Measurements from ENCODE around the gene PACRG.

The PACRG gene

DNA sequence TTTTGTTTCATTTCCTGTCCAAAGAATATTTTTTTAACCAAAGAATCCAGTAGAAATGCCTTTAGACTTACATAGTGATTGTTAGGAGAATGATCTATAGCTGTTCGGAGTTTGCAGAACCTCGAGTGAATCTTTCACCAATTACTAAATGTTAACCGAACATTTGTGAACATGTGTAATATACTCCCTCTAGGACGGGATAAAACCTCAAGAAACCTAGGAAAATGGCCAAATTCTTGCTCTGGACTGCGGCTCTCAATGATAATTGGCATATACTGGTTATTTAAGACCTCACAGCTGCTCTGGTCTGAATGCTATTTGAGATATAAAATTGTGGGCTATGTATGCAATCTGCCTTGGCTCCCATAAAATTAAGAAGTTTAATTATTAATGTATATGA lies 137.1 kb downstream of the PACRG start:
- DNase-seq (ENCODE audit: low spot score): no peak

DNA sequence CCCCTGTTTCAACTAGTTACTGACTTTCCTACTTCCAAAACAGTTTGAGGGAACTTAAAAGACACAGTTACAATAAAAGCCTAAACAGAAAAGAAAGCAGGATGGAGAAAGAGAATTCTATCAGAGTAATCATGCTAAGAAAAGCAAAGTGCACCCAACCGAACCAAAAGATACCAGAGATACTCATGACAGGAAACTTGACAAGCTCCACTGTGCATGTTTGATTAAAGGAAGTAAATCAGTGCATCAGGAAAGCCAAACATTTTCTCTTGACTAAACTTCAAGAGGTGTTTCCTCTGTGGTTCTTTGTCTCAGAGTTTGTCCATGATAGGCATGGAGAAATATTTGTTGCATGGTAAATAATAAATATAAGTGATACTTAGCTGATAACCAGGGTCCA lies 138.9 kb downstream of the PACRG start:
- no peak for DNase-seq (ENCODE audit: low spot score)

DNA sequence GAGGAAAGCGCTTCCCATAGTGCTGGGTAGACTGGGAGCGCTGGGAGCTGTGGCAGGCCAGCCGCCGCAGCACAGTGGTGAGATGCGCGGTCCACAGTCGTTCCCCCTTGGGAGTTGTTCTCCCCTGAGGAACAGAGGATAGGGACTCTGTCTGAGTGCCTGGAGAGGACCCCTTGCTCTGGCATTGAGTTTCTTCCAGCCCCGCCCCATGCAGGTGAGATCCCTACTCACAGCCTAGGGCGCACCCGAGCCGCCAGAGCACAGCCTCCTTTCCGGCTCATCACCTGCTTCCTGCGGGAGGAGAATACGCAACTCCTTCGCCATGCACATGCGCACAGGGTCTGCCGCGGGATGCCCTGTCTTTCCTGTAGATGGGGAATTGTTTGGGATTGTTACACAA lies 140.6 kb downstream of the PACRG start:
- DNase-seq (ENCODE audit: low spot score): no peak

DNA sequence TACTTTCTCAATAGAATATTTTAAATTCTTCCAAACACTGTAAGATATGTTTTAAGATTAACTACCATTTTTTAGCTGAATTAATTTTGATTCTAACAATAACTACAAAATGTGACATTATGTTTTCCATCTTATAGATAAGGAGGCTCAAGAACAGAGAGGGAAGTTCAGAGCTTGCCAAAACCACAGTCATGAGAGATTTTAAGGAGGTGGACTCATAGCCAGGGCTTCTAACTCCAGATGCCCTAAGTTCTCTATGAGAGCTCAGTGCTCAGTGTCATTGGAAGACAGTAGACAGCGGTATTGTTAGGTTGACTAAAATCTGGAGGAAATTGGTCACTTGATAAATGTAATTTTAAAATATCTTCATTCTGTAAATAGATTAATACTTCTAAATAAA lies 144.2 kb downstream of the PACRG start:
- no peak for DNase-seq (ENCODE audit: low spot score)

DNA sequence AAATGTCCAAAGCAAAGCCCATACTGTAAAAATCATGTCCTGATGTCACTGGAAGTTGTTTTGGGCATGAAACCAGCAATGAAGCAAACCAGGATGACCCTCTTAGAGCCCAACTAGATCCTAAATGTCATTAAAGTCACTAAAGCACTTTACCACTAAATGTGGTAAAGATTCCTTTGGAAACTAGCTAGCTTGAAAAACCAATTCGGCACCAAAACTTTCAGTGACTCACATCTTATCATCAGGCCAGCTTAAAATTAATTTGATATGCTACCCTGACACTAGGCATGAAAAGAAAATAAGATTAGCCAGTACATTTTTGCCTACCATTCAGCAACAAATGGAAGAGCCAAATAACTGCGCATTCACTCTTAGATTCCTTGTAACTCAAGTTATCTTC lies 145.8 kb downstream of the PACRG start:
- DNase-seq (ENCODE audit: low spot score): no peak

DNA sequence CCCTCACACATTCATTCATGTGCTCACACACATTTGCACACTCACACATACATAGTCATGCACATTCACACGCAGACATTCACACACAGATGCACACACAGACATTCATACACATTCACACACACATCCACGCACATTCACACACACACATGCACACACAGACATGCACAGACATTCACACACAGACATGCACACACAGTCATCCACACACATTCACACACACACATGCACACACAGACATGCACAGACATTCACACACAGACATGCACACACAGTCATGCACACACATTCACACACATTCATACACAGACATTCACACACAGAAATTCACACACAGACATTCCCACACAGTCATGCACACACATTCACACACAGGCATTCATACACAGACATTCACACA lies 147.3 kb downstream of the PACRG start:
- DNase-seq (ENCODE audit: low spot score): no peak

DNA sequence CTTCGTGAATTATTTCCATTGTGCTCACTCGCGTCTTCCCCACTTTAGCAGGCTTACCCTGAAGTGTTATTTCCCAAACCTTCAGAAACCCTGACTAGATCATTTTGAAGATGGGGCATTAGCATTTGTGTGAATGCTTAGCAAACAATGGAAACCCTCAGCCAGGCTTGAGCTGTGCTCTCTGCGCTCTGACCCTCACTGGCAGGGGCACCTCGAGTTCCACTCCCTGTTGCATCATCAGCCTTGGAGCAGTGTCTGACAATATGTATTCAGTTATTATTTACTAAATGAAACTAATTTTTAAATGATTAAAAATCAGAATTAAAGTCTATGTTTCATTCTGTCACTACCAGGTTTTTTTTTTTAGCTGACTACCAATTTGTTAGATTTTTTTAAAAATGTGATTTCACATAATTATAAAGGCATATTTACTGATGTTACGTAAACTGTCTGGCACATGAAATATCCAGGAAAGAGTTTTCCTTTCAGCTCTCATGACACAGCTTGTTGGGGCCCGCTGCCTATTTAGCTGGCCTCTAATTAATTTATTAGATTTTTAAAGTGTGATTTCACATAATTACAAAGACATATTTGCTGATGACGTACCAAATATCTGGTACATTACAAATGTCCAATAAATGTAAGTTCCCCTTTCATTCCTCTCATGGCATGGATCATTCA lies 155.2 kb downstream of the PACRG start:
- DNase-seq (ENCODE audit: low spot score): no peak

DNA sequence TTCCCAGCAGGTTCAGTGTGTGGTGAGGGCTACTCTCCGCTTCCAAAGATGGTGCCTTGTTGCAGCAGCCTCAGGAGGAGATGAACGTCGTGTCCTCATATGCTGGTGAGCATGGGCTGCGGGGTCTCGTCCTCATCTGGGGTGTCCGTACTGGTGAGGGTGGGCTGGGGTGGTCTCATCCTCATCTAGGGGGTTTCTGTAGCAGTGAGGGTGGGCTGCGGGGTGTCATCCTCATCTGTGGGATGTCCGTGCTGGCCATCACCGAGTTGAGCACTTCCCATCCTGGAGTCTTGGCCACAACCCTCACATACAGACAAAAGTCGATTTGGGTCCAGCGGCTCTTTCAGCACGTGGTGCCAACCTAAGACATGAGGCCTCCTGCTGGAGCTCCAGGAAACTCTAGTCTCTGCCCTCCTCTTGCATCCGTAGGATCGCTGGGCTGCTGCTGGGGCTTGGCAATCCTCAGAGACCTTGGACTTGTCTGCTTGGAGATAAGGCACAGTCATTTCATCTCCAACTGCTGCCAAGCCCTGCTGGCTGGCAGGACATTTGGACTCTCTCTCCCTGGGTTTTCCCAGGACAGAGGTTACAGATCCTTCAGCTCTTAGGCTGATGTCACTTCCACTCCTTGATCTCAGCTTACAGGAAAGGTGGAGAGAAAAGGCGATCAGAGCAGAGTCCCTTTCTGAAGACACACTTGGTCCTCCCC lies 160.4 kb downstream of the PACRG start:
- DNase-seq (ENCODE audit: low spot score): no peak

DNA sequence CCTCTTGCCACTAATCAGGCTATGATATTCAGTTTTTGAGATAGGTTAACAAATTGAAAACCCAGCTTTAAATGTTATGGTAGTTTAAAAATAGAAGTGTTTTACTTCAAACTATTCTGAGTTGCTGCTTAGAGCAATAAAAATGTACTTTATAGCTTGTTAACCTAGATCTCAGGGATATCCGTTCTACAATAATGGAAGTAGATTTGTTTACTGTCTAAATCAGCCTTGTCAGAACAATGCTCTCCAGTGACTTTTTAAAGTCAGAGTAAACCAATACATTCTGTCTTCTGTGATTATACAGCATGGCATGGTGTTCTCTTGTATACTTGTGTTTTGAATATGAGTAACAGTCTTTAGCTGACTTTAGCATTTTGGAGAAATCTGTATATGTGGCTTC lies 161.5 kb downstream of the PACRG start:
- DNase-seq (ENCODE audit: low spot score): no peak

DNA sequence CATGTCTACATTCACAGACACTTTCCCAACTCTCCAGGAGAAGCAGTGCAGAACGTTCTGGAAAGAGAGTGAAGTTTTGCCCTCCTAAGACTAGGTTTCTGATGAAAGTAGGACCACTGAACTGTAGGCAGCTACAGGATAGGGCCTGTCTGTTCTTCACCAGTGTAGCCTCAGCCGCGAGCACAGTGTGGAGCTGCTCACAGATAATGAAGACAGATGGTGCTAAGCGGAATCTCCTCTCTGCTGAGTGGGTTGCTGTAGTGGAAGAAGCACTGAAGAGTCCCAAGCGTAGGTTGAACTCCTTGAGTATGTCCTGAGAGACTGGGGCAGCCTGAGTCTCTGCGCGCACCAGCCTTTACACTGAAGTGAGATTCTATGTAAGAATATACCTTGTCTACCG lies 170.2 kb downstream of the PACRG start:
- DNase-seq (ENCODE audit: low spot score): no peak

DNA sequence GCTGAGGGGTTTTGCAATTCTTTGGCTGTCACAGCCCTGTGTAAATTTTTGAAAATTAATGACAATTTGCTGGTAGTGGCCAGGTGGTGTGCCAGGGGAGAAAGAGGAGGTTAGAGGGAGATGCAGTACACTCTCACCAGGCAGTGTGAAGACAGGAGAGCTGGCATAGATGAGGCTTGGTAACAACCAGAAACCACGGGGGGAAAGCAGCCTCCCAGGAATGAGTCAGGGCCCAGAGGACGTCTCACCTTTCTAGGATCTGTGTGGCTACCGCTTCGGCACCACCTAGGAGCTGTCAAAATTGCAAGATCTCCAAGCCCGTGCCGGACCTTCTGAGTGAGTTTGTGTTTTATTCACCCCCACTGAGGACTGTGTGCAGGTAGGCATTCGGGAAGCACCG lies 171.4 kb downstream of the PACRG start:
- DNase-seq (ENCODE audit: low spot score): no peak

DNA sequence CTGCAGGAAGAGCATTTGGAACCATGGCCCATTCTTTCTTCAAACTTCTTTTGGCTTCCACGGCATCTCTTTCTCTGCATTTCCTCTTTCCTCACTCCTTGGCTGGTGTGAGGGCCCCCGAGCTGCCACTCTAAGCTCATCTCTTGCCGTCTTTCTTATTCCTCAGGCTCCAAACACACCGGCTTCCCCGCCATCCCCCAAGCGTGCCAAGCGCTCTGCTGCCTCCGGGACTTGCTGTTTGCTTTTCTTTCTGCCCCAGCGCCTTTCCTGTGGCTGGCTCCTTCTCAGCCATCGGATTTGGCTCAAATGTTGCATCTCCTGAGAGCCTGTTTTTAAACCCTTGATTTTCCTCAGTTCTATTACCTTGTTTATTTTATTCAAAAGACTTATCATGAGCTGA lies 172.7 kb downstream of the PACRG start:
- no peak for DNase-seq (ENCODE audit: low spot score)

DNA sequence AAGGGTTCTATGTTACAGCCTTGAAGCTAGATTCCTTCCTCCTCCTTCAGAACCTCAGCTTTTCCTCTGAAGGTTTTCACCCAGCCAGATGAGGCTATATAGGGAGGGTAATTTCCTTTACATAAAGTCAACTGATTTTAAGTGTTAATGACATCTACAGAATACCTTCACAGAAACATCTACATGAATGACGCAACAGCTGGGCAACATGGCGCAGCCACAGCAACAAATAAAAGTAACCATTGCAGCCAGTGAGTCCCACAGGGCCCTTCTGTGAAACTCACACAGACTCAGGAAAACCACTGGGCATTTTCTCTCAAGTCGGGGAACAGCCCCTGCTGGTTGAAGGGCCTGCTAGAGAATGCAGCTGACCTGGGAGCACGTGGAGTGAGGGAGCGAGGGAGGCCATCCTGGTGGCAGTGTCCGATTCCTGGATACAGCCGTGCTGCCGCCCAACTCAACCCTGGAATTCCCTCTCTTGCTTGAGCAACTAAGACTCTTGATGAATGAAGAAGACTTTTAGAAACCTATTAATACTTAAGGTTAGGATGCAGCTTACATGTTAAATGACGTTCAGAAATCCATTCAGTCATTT lies 176.4 kb downstream of the PACRG start:
- DNase-seq (ENCODE audit: low spot score): no peak

DNA sequence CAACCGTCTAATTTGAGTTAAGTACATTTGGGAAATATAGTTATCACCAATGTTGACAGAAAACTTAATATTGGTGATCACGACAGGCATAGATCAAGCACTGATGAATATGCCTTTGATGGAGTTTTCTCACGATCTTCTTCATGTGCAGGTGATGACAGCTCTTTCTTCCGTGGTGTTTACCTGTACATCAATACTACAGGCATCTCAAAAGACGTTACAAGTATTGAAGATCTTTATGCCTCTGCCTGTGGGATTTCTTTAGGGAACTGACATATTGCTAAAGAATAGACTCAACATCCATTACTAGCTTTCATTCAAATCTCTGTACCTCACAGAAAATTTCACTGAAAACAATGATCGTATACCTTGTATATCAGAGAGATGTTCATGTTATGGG lies 178.7 kb downstream of the PACRG start:
- DNase-seq (ENCODE audit: low spot score): no peak

DNA sequence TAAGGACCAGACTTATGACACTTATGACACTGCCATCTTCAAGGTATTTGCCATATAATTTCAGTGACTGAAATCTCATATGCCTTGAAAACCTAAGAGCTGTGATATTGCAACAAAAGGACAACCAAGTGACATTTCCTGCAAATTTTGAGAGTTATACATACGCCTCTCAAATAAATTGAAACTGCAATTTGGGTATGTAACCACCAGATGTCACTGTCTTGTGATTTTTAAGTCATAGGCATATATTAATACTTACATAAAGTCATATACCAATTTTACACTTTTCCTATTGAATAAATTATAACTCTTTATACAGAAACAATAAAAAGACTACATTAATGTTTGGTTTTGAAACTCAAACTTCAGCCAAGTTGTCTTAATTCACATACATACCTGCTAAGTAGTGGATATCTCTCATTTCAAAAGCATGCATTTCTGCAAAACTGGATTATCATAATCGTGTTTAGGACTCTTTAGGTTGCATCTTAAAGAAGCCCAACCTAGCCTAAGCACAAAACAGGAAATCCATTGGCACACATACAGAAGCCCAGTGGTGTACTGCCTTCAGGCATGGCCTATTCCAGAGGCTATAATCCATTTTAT lies 180.2 kb downstream of the PACRG start:
- peak; percentile 63 for DNase-seq (ENCODE audit: low spot score)

DNA sequence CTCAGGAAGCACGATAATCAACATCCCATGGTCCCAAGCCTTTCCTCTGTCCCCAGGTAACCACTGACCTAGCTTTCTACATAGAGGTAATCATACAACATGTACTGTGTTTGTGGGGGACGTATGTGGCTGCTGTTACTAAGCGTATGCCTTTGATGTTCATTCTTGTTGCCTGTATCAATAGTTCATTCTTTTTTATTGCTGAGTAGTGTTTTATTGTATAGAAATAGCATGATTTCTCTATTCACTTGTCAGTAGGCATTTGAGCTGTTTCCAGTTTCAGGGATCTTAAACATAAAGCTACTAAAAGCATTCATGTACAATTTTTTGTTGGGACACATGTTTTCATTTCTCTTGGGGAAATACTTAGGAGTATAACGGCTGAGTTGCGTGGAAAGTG lies 185.4 kb downstream of the PACRG start:
- no peak for DNase-seq (ENCODE audit: low spot score)

DNA sequence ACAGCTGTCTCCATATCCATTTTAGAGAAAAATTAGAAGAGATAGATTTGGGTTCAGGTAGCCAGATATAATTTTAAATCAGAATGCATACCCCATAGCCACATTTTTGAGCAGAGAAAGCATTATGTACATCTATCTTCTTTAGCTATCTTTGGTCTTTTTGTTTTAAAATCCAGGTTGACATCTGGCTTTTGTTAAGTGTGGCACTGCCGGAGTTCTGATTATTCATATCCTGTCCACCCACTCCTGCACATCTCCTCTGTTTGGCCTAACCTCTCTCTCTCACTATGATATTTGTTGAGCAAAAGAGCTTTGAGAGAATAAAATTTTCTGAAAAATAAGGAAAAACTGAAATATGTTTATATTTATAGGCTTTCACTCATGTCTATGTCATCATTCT lies 189.7 kb downstream of the PACRG start:
- DNase-seq (ENCODE audit: low spot score): no peak

DNA sequence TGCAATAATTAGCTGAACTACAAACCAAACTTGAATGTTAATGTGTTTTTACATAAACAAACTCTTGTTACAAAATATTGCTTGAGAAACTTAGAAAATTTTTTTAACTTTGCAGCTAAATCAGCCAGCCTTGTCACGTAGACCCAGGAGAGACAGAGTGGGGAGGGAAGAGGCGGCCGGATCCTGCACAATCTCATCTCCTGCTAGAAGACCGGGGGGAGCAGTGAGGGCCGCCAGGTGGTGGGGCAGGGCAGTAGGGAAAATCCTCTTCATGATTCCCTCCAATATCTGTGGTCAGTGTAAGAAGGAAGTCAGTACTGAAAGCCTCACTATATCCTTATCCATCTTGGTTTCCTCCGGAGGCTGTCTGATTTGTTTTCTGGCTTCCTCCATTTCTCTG lies 193.3 kb downstream of the PACRG start:
- DNase-seq (ENCODE audit: low spot score): no peak

DNA sequence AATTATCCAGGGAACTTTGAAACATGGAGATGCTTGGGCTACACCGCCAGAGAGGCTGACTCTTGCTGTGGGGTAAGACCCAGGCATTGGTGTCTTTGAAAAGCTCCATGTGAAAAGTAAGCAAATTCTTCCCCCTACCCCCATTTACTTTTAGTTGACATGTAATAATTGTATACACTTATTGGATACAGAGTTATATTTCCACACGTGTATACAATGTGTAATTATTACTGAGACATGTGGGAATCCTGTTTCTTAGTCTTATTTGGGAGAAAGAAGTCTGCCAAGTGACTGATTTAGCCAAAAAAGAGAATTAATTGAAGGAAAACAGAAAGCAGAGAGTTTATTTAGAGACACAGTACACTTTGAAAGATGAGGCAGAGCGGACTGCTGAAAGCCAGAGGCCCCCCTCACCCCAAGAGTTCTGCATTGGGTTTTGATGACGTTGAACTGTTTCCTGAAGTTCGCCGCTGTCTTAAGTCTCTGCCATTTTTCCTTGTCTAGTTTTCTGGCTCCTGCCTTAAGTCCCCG lies 193.8 kb downstream of the PACRG start:
- DNase-seq (ENCODE audit: low spot score): no peak

DNA sequence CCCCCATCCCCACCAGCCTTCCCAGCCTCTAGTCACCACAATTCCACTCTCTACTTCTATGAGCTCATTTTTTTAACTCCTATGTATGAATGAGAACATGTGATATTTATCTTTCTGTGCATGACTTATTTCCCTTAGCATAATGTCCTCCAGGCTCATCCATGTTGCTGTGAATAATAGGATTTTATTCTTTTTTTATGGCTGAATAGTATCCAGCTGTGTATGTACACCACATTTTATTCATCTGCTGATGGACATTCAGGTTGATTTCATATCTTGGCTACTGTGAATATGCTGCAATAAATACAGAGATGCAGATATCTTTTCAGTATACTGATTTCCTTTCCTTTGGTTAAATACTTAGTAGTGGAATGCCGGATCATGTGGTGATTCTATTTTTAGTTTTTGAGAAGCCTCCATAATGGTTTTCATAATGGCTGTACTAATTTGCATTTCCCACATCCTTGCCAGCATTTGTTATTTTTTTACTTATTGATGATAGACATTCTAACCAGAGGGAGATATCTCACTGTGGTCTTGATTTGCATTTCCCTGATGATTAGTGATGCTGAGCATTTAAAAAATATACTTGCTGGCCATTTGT lies 194.9 kb downstream of the PACRG start:
- no peak for DNase-seq (ENCODE audit: low spot score)

DNA sequence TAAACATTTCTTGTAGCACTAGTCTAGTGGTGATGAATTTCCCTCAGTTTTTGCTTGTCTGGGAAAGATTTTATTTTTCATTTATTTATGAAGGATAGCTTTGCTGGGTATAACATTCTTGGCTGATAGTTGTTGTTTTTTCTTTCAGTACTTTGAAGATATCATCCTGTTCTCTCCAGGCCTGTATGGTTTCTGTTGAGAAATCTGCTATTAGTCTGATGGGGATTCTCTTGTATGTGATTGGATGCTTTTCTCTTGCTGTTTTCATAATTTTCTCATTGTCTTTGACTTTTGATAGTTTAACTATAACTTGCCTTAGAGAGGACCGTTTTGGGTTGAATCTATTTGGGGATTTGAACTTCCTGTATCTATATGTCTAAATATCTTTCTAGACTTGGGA lies 207.1 kb downstream of the PACRG start:
- no peak for DNase-seq (ENCODE audit: low spot score)

DNA sequence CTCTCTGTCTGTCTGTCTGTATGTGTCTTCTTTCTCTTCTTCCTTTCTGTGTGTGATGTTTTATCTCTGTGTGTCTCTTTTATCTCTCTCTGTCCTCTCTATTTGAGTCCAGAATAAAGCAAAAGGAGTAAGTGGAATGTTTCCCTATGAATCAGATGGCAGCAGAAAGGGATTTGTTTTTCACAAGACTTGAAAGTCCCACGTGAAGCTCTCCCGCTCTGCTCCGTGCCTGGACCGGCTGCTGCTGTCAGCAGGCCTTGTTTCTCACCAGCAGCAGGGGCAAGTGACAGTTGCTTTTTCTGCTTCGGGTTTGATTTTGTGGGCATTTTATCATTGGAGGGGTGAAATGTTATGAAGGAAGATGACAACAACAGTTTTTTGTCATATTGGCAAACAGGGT lies 212.7 kb downstream of the PACRG start:
- DNase-seq (ENCODE audit: low spot score): no peak

DNA sequence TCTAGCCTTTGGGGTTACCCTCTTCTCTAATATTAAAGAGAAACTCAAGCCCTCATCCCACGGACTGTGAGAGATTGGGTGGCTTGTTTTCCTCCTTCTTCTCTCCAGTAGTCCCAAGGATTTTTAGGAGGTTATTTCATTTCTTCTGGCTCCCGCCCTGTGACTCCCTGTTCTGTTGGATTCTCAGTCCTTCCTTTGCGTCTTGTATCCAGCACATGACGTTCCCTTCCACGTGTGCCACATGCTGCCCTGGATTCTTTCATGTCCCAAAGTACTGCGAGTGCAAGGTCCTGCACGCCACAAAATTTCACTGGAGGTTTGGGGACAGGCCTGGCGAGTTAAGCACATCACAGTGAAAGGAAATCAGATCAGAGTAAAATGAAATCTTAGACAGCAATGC lies 213.4 kb downstream of the PACRG start:
- no peak for DNase-seq (ENCODE audit: low spot score)
